HG03108 (cell line): ENCODE data around the gene FRS2.
A peak's percentile ranks its signal among the peaks of the same experiment; 100 is the strongest.
"Not testable (repeated sequence)": the region's sequence is repeated elsewhere in the genome, so short reads cannot be mapped to it uniquely, and the experiment has no call there.

Experiments
- ATAC-seq: cut with Tn5 transposase; IDR thresholded peaks from one replicate; pipeline ENCODE4 v1.9.1; 2021; ENCODE audit warnings: moderate library complexity; ENCODE audit not compliant: unreplicated experiment

FRS2 gene

GRCh38 chr12:69470189-69471075, at the start of gene FRS2:
Gene FRS2, plus strand, starts transcription at chr12:69470388. Its CDS starts 98,643 bp downstream, at chr12:69569031.
- ATAC-seq = peak; percentile 97

GRCh38 chr12:69421548-69421947, 48.6 kb upstream of the FRS2 start:
- no peak for ATAC-seq

- ATAC-seq = no peak
Measured at GRCh38 chr12:69423037-69423905, 46.9 kb upstream of the FRS2 start.

GRCh38 chr12:69425417-69425816, 44.8 kb upstream of the FRS2 start:
- ATAC-seq = no peak

GRCh38 chr12:69428351-69429073, 41.7 kb upstream of the FRS2 start:
- ATAC-seq = no peak

- ATAC-seq = no peak
Measured at GRCh38 chr12:69430942-69431590, 39.1 kb upstream of the FRS2 start.

- ATAC-seq = no peak
Measured at GRCh38 chr12:69431591-69432222, 38.5 kb upstream of the FRS2 start.

- ATAC-seq = no peak
Measured at GRCh38 chr12:69433653-69434052, 36.5 kb upstream of the FRS2 start.

GRCh38 chr12:69435644-69436043, 34.5 kb upstream of the FRS2 start:
- no peak for ATAC-seq

GRCh38 chr12:69437073-69437472, 33.1 kb upstream of the FRS2 start:
- ATAC-seq = no peak

GRCh38 chr12:69438539-69438938, 31.6 kb upstream of the FRS2 start:
- no peak for ATAC-seq

GRCh38 chr12:69440016-69440415, 30.2 kb upstream of the FRS2 start:
- no peak for ATAC-seq

GRCh38 chr12:69440886-69441285, 29.3 kb upstream of the FRS2 start:
- ATAC-seq = no peak

- ATAC-seq = no peak
Measured at GRCh38 chr12:69442894-69443293, 27.3 kb upstream of the FRS2 start.

GRCh38 chr12:69443916-69444315, 26.3 kb upstream of the FRS2 start:
- ATAC-seq = no peak

GRCh38 chr12:69447892-69448291, 22.3 kb upstream of the FRS2 start:
- no peak for ATAC-seq

- ATAC-seq = not testable (repeated sequence)
Measured at GRCh38 chr12:69452598-69453132, 17.5 kb upstream of the FRS2 start.

- no peak for ATAC-seq
Measured at GRCh38 chr12:69456239-69456638, 13.9 kb upstream of the FRS2 start.

- no peak for ATAC-seq
Measured at GRCh38 chr12:69457433-69457832, 12.8 kb upstream of the FRS2 start.

GRCh38 chr12:69459477-69459876, 10.7 kb upstream of the FRS2 start:
- no peak for ATAC-seq
